Astrocyte (in vitro differentiated cells and primary cell): ENCODE data around the gene ING2.

Source experiments
- EZH2 ChIP-seq: IDR thresholded peaks from 2 replicates; pipeline ENCODE4 v1.6.1; 2012; ENCODE audit warnings: mild to moderate bottlenecking, low read length, inconsistent platforms; ENCODE audit not compliant: insufficient read depth
- TF ChIP-seq, protein P1 (sequence below): IDR thresholded peaks from 2 replicates; pipeline ENCODE4 v1.5.1; 2011; ENCODE audit warnings: low read depth, mild to moderate bottlenecking, inconsistent platforms, low read length, moderate library complexity; ENCODE audit not compliant: insufficient read depth

DNA sequence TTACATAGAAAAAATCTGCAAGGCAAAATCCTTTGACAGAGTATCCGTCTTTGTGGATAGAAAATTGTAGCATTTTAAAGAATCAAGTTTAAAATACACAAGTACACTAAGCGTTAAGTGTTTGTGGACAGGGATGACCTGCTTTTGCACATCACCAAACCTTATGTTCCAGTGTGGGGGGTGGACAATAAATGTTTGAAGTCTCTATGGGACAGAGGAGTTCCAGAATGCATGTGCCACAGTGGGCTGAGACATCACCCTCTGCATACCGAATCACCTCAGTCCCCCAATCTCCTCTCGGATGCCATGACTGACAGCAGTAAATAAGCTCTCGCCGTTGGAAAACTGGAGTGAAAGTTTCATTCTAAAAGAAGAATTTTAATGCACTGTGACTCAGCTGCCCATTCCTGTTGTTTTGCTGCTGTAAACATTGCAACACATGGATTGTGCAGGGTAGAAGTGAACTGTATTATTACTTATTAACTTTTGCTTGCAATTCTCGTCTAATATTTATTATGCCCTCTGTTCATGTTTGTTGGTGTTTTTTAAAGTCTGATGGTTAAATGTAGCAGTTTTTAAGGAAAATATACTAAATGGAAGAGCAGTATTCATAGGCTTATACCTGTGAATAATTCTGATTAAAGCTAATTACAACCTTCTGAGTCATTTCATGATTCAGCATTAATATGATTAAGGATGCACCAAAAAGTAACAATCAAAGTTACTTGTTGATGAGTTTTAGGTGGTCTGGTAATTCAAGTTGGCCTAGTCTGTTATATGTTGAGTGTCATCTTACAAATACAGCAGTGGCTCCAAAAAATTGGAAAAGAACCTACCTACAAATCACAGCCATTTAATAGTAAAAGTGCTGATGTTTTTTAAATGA lies 36.4 kb upstream of the ING2 start:
- TF ChIP-seq, protein P1, sequence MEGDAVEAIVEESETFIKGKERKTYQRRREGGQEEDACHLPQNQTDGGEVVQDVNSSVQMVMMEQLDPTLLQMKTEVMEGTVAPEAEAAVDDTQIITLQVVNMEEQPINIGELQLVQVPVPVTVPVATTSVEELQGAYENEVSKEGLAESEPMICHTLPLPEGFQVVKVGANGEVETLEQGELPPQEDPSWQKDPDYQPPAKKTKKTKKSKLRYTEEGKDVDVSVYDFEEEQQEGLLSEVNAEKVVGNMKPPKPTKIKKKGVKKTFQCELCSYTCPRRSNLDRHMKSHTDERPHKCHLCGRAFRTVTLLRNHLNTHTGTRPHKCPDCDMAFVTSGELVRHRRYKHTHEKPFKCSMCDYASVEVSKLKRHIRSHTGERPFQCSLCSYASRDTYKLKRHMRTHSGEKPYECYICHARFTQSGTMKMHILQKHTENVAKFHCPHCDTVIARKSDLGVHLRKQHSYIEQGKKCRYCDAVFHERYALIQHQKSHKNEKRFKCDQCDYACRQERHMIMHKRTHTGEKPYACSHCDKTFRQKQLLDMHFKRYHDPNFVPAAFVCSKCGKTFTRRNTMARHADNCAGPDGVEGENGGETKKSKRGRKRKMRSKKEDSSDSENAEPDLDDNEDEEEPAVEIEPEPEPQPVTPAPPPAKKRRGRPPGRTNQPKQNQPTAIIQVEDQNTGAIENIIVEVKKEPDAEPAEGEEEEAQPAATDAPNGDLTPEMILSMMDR: no peak
- no peak for TF ChIP-seq EZH2
